Gastrocnemius medialis (tissue), 4 donors: ENCODE results near the gene APC2.

Experiments used
- CTCF ChIP-seq, 5 experiments: fragments of 450-650 bp in 3 of 5; fragments of 200-600 bp in 2 of 5; sonication (generic) in 2 of 5; IDR thresholded peaks in 4 of 5; conservative IDR thresholded peaks in 1 of 5; 1 replicate in 4 of 5; 2 replicates in 1 of 5; pipeline ENCODE4 v1.5.1; 2016 to 2019; ENCODE audit warnings: antibody characterized with exemption in 5 of 5, mild to moderate bottlenecking in 3 of 5, moderate library complexity in 3 of 5
- POLR2A ChIP-seq, 2 donors: fragments of 450-650 bp; IDR thresholded peaks; one replicate each; pipeline ENCODE4 v1.6.1; 2017; ENCODE audit warnings: antibody characterized with exemption in 2 of 2, mild to moderate bottlenecking in 2 of 2, moderate library complexity in 2 of 2

DNA sequence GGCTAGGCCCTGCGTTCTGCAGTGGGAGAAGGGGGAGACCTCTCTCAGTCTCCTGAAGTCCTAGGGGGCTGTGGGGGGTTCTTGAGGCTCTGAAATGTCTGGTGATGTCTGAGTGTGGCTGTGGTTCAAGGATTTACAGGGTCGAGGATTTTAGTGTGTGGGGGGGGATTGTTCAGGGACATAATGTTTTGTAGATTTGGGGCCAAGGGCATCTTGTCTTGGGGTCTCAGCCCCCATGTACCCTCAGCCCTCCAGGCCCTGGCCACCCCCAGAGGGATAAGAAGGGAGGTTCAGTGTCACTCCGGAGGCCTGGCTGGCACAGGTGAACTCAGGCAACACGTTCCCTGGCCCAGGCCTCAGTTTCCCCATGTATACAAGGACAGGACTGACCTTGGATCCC, 2.4 kb upstream of the APC2 start:
- TF ChIP-seq CTCF (IDR thresholded peaks at IDR 0.05 in 4 of 5, conservative IDR thresholded peaks at IDR 0.05 in 1 of 5) (no peak), POLR2A (IDR thresholded peaks at IDR 0.05) (no peak)
